HepG2 (cell line): ENCODE data around the gene ZNF428. TPM values are rescaled to one million over a fixed set of nuclear protein-coding genes. Genes with fewer than 3 reads are reported as not detected.

Source experiments
- CEBPB ChIP-seq: IDR thresholded peaks from 2 replicates; pipeline ENCODE4 v1.6.1; 2011; ENCODE audit warnings: low read depth, low read length, improper control_type of control experiment, borderline replicate concordance
- DPF2 ChIP-seq: sonication (generic); formaldehyde crosslinking; IDR thresholded peaks from 2 replicates; pipeline ENCODE4 v1.4.0; 2020; ENCODE audit warnings: mild to moderate bottlenecking, low read depth, missing genetic modification reagents, borderline replicate concordance
- E2F5 ChIP-seq: sonication (generic); formaldehyde crosslinking; conservative IDR thresholded peaks from 2 replicates; pipeline ENCODE4 v1.4.0; 2020; ENCODE audit warnings: missing genetic modification reagents
- EEA1 ChIP-seq: sonication (generic); formaldehyde crosslinking; IDR thresholded peaks from 2 replicates; pipeline ENCODE4 v1.5.1; 2020; ENCODE audit warnings: mild to moderate bottlenecking, missing genetic modification reagents, borderline replicate concordance
- ELK4 ChIP-seq: sonication (generic); formaldehyde crosslinking; IDR thresholded peaks from 2 replicates; pipeline ENCODE4 v1.9.0; 2021; ENCODE audit warnings: missing genetic modification reagents, borderline replicate concordance
- FIP1L1 ChIP-seq: fragments of 200-400 bp; formaldehyde crosslinking; IDR thresholded peaks from 2 replicates; pipeline ENCODE4 v1.6.1; 2018; ENCODE audit warnings: low read depth, mild to moderate bottlenecking, low read length, moderate library complexity, borderline replicate concordance; ENCODE audit not compliant: insufficient read depth
- HDAC1 ChIP-seq: sonication (generic); formaldehyde crosslinking; IDR thresholded peaks from 2 replicates; pipeline ENCODE4 v1.5.1; 2020; ENCODE audit warnings: mild to moderate bottlenecking, missing genetic modification reagents
- POLR2AphosphoS5 ChIP-seq: IDR thresholded peaks from 2 replicates; pipeline ENCODE4 v1.6.1; 2012; ENCODE audit warnings: low read depth, low read length
- REPIN1 ChIP-seq: sonication (generic); formaldehyde crosslinking; IDR thresholded peaks from 2 replicates; pipeline ENCODE4 v1.8.0; 2022; ENCODE audit warnings: missing genetic modification reagents, low read depth, mild to moderate bottlenecking, borderline replicate concordance
- RFXAP ChIP-seq: sonication (generic); formaldehyde crosslinking; IDR thresholded peaks from 2 replicates; pipeline ENCODE4 v1.4.0; 2020; ENCODE audit warnings: missing genetic modification reagents, borderline replicate concordance
- SIN3A ChIP-seq: IDR thresholded peaks from 2 replicates; pipeline ENCODE4 v1.6.1; 2011; ENCODE audit warnings: low read depth, mild to moderate bottlenecking, control low read depth, low read length, borderline replicate concordance
- TRIM22 ChIP-seq: fragments of 450-650 bp; IDR thresholded peaks from 2 replicates; pipeline ENCODE4 v1.6.1; 2017
- USF2 ChIP-seq, 2 experiments: sonication (generic) in 1 of 2; formaldehyde crosslinking in 1 of 2; IDR thresholded peaks; 2 replicates each; pipeline versions ENCODE4 v1.5.1 to v1.6.1; 2011 to 2020; ENCODE audit warnings: borderline replicate concordance in 1 of 2, low read depth in 1 of 2, low read length in 1 of 2, mild to moderate bottlenecking in 1 of 2, missing genetic modification reagents in 1 of 2, moderate library complexity in 1 of 2
- YEATS2 ChIP-seq: sonication (generic); formaldehyde crosslinking; IDR thresholded peaks from 2 replicates; pipeline ENCODE4 v1.4.0; 2020; ENCODE audit warnings: missing genetic modification reagents, borderline replicate concordance
- ZFX ChIP-seq: sonication (generic); formaldehyde crosslinking; IDR thresholded peaks from 2 replicates; pipeline ENCODE4 v1.4.0; 2020; ENCODE audit warnings: mild to moderate bottlenecking, low read depth, missing genetic modification reagents, moderate library complexity
- ZNF205 ChIP-seq: IDR thresholded peaks from 2 replicates; pipeline ENCODE4 v1.6.1; 2018; ENCODE audit warnings: missing biosample characterization, missing genetic modification reagents
- ZNF350 ChIP-seq: sonication (generic); formaldehyde crosslinking; IDR thresholded peaks from 2 replicates; pipeline ENCODE4 v1.4.0; 2020; ENCODE audit warnings: mild to moderate bottlenecking, low read depth, missing genetic modification reagents, borderline replicate concordance
- ZNF639 ChIP-seq: conservative IDR thresholded peaks from 2 replicates; pipeline ENCODE4 v1.6.1; 2018; ENCODE audit warnings: missing genetic modification reagents
- ZNF777 ChIP-seq: sonication (generic); formaldehyde crosslinking; IDR thresholded peaks from 2 replicates; pipeline ENCODE4 v1.4.0; 2020; ENCODE audit warnings: missing genetic modification reagents
- ZNF879 ChIP-seq: sonication (generic); formaldehyde crosslinking; IDR thresholded peaks from 2 replicates; pipeline ENCODE4 v1.8.1; 2023; ENCODE audit warnings: missing genetic modification reagents
- polyA plus RNA-seq, 8 experiments: library from polyadenylated mRNA; depleted of rRNA in 3 of 8; stranded (reverse) in 7 of 8; unstranded in 1 of 8; fragments of >200 nt; fragmentation: Illumina TruSeq in 4 of 8; extraction: Trizol in 4 of 8; gene quantifications; 2 replicates each; pipeline versions ENCODE4 v1.2.1 to v1.2.3, GENCODE V29; 2011 to 2016; ENCODE audit warnings: low read depth in 4 of 8, missing spikeins in 1 of 8, mixed read lengths in 1 of 8; ENCODE audit not compliant: insufficient read depth in 1 of 8
- total RNA-seq, 5 experiments: library from RNA; depleted of rRNA; stranded (reverse); fragments of >200 nt; fragmentation: Illumina TruSeq; extraction: Trizol; gene quantifications; 2 replicates each; pipeline ENCODE4 v1.2.3, GENCODE V29; 2016; ENCODE audit warnings: low read depth in 1 of 5

The ZNF428 gene
- total and polyA plus RNA-seq, 2 of the 13 experiments (the other 11 are each of a cell fraction or from before 2014, with no cell fraction given), result 10.4 to 26.9 TPM

GRCh38 chr19:43575156-43575950 is 44.1 kb downstream of the ZNF428 start, which contains the start of the genes PINLYP and XRCC1 (continued):
- TF ChIP-seq RFXAP (CRISPR knock-in tag) (peak; percentile 99), USF2 (IDR thresholded peaks at IDR 0.05; ENCODE audit: low read depth, low read length) (no peak), USF2 (CRISPR knock-in tag; IDR thresholded peaks at IDR 0.05; ENCODE audit: borderline replicate concordance) (no peak), ZNF777 (CRISPR knock-in tag) (peak; percentile 32; the same call in 1 of the 2 replicates), POLR2AphosphoS5 (peak; percentile 79), ZNF639 (CRISPR knock-in tag) (no peak), FIP1L1 (no peak), ELK4 (no peak), ZNF879 (CRISPR knock-in tag) (no peak), CEBPB (no peak), SIN3A (peak; percentile 93), ZNF350 (CRISPR knock-in tag) (no peak), TRIM22 (no peak), HDAC1 (CRISPR knock-in tag) (peak; percentile 70), REPIN1 (CRISPR knock-in tag) (no peak), ZNF205 (CRISPR knock-in tag) (no peak), DPF2 (CRISPR knock-in tag) (no peak), YEATS2 (peak; percentile 70; the same call in 1 of the 2 replicates), E2F5 (CRISPR knock-in tag) (peak; percentile 92), EEA1 (CRISPR knock-in tag) (no peak), ZFX (CRISPR knock-in tag) (no peak; the same call in 1 of the 2 replicates)
